ENCODE results near the gene SBNO2. TPM values are rescaled to one million over a fixed set of nuclear protein-coding genes. Genes with fewer than 3 reads are reported as not detected.

The SBNO2 gene
- total RNA-seq, 1 donor from 2014 or later = 48.8 TPM

GRCh38 chr19:1085676-1086442 lies 88.2 kb downstream of the SBNO2 start:
- Histone ChIP-seq H3K36me3 (ENCODE audit: control insufficient read depth, insufficient read depth, low read length) (peaks cover 2% of the 10 kb centered on the region), H3K27me3 (ENCODE audit: control insufficient read depth, insufficient read depth, low read length) (peaks cover 5% of the 10 kb centered on the region), H3K4me3 (ENCODE audit: low read depth, low read length) (no peak overlapping the region)
- TF ChIP-seq, protein P1, sequence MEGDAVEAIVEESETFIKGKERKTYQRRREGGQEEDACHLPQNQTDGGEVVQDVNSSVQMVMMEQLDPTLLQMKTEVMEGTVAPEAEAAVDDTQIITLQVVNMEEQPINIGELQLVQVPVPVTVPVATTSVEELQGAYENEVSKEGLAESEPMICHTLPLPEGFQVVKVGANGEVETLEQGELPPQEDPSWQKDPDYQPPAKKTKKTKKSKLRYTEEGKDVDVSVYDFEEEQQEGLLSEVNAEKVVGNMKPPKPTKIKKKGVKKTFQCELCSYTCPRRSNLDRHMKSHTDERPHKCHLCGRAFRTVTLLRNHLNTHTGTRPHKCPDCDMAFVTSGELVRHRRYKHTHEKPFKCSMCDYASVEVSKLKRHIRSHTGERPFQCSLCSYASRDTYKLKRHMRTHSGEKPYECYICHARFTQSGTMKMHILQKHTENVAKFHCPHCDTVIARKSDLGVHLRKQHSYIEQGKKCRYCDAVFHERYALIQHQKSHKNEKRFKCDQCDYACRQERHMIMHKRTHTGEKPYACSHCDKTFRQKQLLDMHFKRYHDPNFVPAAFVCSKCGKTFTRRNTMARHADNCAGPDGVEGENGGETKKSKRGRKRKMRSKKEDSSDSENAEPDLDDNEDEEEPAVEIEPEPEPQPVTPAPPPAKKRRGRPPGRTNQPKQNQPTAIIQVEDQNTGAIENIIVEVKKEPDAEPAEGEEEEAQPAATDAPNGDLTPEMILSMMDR (IDR thresholded peaks at IDR 0.05; ENCODE audit: insufficient read depth, low read length, poor library complexity, severe bottlenecking) = no peak
- no peak for DNase-seq (ENCODE audit: low read depth)

GRCh38 chr19:1085053-1085658 lies 88.9 kb downstream of the SBNO2 start:
- H3K27me3 ChIP-seq (ENCODE audit: control insufficient read depth, insufficient read depth, low read length) = peaks cover 7% of the 10 kb centered on the region
- DNase-seq (ENCODE audit: low read depth) = no peak
- H3K4me3 ChIP-seq (ENCODE audit: low read depth, low read length) = no peak overlapping the region
- TF ChIP-seq, protein P1 (IDR thresholded peaks at IDR 0.05; ENCODE audit: insufficient read depth, low read length, poor library complexity, severe bottlenecking) = no peak
- H3K36me3 ChIP-seq (ENCODE audit: control insufficient read depth, insufficient read depth, low read length) = peaks cover 2% of the 10 kb centered on the region

- peaks cover 7% of the 10 kb centered on the region for H3K27me3 ChIP-seq (ENCODE audit: control insufficient read depth, insufficient read depth, low read length)
- DNase-seq (ENCODE audit: low read depth) = no peak
- TF ChIP-seq, protein P1 (IDR thresholded peaks at IDR 0.05; ENCODE audit: insufficient read depth, low read length, poor library complexity, severe bottlenecking) = no peak
- H3K36me3 ChIP-seq (ENCODE audit: control insufficient read depth, insufficient read depth, low read length) = peaks cover 2% of the 10 kb centered on the region
- H3K4me3 ChIP-seq (ENCODE audit: low read depth, low read length) = no peak overlapping the region
Measured at GRCh38 chr19:1084024-1084868, 89.8 kb downstream of the SBNO2 start.

GRCh38 chr19:1082928-1083816 lies 90.9 kb downstream of the SBNO2 start:
- peaks cover 7% of the 10 kb centered on the region for H3K27me3 ChIP-seq (ENCODE audit: control insufficient read depth, insufficient read depth, low read length)
- DNase-seq (ENCODE audit: low read depth) = no peak
- peaks cover 2% of the 10 kb centered on the region for H3K36me3 ChIP-seq (ENCODE audit: control insufficient read depth, insufficient read depth, low read length)
- H3K4me3 ChIP-seq (ENCODE audit: low read depth, low read length) = peak overlapping the region; percentile 44
- TF ChIP-seq, protein P1 (IDR thresholded peaks at IDR 0.05; ENCODE audit: insufficient read depth, low read length, poor library complexity, severe bottlenecking) = no peak

GRCh38 chr19:1082165-1082927 lies 91.7 kb downstream of the SBNO2 start:
- DNase-seq (ENCODE audit: low read depth) = no peak
- peaks cover 7% of the 10 kb centered on the region for H3K27me3 ChIP-seq (ENCODE audit: control insufficient read depth, insufficient read depth, low read length)
- H3K36me3 ChIP-seq (ENCODE audit: control insufficient read depth, insufficient read depth, low read length) = no peaks in the 10 kb centered on the region
- TF ChIP-seq, protein P1 (IDR thresholded peaks at IDR 0.05; ENCODE audit: insufficient read depth, low read length, poor library complexity, severe bottlenecking) = no peak
- H3K4me3 ChIP-seq (ENCODE audit: low read depth, low read length) = peak overlapping the region; percentile 44

Measured in kidney epithelial cell (primary cell).